Activated gamma-delta T cell (primary cell): ENCODE data around the gene ZNF710.

Source experiments
- DNase-seq: peaks from one replicate; lab custom pipeline; 2025; lab: John Stamatoyannopoulos, UW

Gene ZNF710

DNA sequence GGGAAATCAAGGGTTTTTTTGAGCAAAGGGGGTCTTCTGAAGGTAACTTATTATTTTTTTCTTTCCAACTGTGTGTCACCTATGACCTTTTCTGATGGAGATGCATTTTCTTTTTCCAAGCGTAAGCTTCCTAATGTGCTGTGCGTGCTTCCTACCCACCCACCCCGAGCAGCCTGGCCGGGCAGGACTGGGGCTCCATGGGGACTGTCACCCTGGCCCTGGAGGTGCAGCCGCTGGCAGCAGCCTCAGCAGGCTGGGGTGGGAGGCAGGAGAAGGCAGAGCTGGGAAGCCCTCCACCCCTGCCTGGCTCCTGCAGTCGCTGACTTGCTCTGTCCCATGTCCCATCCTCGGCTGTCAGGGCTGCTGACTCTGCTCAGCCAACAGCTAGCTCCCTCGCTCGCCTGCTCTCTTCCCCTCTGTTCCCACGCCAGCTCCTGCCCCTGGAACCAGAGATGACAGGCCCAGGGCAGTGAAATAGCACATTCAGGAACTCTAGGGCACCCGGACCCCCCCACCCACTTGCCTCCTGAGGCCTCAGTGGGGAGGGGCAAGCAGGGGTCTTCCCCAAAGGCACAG, 79.8 kb downstream of the ZNF710 start:
- DNase-seq, result no peak

DNA sequence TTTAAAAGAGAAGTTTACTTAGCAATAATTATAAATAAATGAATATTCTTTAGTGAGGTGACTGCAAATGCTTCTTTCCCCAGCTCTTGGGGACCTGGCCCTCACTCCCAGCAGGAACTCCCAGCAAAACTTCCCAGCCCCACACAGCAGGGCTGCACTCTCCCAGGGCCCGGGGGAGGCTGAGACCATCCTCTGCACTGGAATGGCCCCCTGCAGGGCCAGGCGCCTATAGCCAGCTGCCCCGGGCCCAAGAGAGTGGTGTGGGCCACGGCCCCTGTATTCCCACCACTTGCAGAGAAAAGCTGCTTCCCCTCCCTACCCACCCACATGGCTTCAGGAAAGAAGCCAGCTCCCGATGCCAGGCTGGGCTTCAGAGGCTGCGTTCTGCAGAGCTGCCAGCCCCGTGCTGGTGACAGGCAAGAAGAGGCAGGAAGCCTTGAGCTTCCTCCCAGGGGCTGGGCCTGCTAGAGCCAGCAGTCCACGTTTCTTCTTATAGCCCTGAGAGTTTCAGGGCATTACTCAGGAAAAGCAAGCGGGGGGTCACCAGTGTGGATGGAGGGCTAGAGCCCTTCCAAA, 81.1 kb downstream of the ZNF710 start:
- DNase-seq, result no peak

DNA sequence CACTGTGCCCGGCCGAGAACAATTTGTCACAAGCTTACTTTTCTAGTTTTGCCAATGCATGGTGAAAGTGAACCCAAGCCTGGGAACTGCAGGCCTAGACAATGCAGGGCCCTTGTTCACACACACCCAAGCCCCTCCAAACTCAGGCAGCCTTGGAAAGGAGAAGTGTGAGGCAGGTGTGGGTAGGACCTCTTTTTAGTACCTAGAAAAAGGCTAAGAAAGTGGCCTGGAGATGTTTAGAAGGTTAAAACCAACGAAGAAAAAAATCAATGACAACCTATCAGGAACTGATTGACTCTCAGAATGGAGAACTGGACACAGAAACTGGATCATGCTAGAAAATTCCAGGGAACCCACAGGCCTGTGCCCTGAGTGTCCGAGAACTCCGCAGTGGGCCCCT, 82.3 kb downstream of the ZNF710 start:
- no peak for DNase-seq

DNA sequence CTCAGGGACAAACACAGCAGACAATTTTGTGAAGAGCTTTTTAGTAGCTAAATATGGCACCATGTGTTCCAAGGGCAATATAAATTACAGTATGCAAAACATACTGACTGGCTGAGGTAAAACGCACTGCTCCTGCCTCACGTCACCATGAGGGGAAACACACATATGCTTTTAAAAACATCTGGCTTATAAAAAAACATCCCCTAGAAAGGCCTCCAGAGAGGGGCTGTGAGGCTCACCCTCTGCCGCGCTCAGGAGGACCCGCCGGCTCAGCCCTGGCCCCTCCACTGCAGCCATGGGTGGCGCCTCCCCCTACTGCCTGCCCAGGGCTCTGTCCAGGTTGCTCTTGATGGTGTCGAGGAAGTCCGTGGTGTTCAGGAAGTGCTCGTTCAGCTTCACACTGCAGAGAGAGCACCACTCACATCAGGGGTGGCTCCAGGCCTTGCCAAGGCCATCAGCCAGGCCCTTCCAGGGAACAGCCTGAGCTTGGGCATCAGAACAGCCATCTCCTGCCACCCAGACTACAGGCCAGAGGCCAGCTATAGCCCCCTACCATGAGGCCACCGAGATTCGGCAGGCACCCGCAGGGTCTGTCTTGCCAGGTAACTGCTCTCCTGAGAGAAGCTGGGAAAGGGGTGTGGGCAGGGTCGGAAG, 83.0 kb downstream of the ZNF710 start:
- no peak for DNase-seq

DNA sequence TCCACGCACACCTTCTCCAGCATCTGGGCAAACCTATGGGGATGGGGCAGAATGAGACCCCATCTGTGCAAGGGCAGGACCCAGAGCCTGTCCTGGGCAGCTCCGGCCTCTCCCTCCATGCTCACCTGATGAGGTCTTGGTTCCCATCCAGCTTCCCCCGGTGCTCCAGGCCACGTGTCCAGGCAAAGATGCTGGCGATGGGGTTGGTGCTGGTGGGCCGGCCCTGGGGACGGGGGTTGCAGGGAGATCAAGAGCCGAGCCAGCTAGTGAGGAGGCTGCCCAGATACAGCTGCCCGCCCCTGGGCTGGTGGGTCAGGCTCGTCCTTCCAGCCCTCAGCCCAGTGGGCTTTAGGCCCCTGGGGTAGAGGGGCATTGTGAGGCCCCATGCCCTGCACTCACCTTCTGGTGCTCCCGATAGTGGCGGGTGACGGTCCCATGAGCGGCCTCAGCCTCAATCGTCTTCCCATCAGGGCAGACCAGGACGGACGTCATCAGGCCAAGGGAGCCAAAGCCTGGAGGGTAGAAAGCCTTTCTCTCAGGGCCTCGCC, 83.8 kb downstream of the ZNF710 start:
- DNase-seq, result no peak

DNA sequence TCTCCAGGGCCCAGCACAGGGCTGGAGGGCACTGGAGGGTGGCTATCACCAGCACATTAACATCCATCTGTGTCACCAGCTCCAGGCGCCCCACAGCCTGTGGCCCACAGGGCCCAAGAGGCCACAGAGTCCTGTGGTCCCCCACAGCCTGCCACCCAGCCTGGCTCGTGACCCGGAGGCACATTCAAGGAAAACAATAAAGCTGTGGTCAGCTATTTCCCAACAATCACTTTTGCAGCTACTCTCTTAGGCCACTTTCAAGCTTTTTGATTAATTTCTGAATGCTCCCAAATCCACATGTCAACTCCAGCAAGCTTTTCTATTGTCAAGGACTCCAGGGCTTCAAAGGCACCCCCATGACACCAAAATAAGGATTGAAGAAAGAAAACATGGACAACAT, 84.4 kb downstream of the ZNF710 start:
- DNase-seq, result no peak

DNA sequence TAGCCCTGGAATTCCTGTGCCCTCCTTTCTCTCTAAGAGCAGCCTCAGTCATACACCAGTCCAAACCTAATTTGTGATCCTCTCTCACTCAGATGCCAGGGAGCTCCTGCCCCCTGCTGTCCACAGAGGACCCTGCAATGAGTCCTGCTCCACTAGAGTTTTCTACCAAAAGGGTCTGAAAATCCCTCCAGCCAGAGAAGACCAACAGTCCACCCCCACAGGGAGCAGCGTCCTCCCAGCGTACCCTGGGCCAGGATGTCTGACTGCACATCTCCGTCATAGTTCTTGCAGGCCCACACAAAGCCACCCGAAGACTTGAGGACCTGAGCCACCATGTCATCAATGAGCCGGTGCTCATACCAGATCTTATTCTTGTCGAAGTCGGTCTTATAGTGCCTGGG, 85.7 kb downstream of the ZNF710 start:
- no peak for DNase-seq

DNA sequence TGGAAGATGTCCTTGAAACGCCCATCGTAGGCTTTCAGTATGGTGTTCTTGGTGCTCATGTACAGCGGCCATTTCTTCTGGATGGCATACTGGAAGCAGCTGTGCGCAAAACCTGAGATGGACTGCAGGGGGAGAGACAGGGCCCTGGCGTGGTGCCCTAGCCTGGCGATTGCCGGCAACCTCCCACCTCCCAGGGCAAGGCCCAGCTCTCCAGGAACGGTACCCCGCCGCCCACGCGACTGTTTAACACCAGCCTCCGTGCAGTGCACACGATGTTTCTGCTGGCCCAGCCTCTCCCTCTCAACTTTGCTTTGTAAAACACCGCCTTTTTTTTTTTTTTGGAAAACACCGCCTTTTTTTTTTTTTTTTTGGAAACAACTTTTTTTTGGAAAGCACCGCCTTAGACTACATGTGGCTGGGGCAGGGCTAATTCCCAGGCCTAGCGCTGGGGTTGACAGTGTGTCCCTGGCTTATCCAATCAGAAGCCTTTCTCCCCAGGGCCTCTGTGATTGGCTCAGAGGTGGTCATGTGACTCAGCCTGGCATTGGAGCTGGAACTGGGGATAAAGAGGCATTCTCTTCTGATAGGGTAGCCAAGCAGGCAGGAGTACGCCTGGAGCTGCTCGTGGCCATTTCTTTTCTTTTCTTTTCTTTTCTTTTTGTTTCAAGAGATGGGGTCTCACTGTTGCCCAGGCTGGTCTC, 86.5 kb downstream of the ZNF710 start:
- DNase-seq, result no peak

DNA sequence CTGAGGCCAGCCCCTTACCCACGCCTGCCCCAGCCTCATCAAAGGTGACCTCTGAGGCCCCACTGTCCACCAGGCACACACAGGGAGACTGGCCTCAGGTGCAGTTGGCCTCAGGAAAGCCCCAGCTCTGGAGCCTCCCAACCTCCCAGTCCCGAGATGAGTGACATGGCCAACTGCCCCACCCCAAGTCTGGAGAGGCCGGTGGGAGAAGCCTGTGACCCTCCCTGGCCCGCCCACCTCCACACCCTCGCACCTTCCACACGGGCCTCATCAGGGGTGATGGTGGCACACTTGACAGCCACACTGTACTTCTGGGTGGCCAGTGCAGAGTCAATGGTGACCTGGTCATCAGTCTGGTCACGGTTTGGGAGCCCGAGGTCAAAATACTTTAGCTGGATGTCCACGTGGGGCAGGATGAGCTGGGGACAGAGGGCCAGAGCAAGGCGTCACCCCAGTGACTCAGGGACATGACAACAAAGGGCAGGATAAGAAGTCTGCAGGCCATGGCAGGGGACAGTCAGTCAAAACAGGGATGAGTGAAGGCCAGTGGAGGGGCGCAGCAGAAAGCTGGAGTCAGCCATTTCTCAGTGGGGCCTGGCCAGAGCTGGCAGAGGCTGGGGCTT, 89.2 kb downstream of the ZNF710 start:
- DNase-seq, result no peak

DNA sequence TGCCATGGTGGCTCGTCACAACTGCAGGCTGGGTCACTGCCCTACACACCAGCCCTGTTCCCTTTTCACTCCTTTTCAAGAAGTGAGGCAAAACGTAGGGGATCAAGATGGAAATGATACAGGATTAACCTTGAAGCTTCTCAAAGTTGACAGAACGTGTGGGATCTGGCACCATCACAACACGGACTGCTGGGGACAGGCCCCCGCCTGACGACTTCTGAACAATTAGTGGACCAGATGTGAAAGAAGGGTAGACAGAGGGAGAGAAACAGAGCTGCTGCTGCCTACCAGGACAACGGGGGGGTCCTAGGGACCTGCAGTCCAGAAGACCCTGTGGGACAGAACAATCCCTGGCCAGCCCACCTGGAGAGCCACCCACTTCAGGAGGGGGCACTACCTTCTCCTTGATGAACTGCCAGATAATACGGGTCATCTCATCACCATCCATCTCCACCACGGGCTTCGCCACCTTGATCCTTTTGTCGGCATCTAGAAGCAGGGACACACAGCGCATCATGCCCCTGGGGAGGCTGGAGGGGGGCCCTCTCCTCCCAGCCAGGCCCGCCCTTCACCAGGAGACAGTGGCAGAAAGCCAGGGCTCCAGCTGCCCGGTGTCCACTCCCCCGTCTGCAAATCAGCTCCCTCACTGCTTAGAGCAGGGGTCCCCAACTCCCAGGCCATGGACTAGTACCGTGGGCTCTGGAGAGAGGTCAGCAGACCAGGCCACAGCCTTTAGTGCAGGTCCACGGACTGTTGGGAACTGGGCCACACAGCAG, 90.2 kb downstream of the ZNF710 start:
- DNase-seq, result no peak

DNA sequence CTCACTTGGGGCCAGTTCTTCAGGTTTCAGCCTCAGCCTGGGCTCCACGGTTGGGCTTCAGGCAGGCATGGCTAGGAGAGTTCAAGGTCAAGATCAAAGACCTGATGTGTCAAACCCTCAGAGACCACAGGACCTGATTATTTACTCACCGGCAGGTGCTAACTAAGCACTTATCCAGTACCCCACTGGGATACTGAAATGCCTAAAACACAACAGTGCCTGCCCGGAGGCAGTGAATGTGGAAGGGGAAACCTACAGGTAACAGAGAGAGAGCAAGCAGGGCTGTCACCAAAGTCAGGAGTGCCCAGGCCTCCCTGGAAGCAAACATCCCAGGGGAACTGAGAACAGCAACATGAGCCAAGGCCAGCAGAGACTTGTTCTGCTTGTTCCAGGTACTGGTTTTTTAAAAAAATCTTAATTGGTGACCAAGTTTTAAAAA, 94.4 kb downstream of the ZNF710 start:
- DNase-seq, result no peak

DNA sequence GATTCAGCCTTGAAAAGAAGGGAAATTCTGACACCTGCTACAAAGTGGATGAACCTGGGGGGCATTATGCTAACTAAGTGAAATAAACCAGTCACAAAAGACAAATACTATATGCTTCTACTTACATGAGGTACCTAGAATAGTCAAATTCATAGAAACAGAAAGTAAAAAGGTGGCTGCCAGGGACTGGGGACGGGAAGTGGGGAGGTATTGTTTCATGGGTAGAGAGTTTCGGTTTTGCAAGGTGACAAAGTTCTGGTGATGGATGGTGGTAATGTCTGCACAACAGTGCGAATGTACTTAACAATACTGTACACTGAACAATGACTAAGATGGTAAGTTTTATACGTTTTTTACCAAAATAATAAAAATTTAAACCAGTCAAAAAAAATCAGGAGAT, 96.4 kb downstream of the ZNF710 start:
- no peak for DNase-seq

DNA sequence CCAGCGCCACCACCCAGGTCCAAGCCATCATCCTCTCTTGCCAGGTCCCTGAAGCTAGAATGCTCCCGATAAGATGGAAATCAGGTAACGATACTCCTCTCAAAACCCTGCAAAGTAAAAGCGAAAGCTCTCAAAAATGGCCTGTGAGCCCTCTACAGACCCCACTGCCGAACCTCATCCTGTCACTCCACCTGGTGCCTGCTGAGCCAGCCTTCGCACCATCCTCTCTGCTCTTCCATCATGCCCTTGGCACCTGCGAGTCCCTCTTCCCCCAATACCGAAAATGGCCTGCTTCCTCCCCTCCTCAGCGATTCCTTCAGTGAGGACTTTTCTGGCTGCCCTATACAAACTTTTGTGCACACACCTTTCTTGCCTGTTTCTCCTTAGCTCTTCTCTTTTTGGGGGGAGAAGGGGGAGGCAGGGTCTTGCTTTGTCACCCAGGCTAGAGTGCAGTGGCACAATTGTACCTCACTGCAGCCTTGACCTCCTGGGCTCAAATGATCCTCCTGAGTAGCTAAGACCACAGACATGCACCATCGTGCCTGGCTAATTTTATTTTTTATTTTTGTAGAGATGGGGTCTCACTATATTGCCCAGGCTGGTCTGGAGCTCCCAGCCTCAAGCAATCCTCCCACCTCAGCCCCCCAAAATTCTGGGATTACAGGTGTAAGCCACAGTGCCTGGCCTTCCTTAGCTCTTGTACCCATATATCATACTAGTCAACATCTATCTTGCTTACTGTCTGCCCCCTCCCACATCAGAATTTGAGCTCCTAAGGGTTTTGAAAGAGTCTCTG, 98.1 kb downstream of the ZNF710 start:
- DNase-seq, result no peak

DNA sequence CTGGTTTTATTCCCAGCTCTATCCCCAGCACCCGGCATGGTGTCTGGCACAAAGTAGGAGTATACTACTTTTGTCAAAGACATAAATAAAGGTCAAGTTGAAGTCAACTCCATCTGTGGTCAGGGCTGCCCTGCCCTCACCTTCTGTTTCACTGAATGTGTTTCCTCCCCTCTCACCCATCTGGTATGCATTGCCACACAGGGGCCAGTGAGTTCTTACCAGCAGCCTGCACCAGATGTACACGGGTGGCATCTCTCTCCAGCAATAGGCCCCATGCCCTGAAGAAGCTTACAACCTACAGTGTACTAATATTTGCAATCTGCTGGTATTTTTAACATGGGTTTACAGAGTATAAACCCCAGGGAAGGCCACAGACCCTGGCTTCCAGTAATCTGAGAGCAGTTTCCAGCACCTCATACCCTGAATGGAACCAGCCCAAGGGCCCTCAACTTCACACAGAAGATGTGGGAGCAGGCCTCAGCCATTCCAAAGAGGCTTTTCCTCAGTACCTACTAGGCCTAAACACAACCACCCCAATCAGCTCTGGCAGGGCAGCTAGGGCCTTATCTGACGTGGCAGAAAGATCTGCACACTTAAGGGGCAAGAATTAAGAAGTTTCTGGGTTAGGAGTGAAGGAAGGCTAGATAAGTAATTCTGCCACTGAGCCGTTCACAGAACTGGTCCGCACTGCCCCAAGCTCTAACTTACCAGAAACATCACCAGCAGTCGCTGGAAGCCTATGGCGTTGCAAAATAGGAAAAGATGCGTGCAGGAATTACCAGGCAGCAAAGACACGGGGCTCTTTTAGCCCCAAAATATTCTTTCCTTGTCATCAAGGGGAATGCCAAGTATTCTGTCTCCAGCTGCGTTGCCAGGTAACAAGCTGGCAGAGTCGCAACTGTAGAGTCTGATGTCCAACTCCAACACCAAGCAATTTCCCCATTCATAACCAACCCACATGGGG, 99.0 kb downstream of the ZNF710 start:
- DNase-seq, result no peak

DNA sequence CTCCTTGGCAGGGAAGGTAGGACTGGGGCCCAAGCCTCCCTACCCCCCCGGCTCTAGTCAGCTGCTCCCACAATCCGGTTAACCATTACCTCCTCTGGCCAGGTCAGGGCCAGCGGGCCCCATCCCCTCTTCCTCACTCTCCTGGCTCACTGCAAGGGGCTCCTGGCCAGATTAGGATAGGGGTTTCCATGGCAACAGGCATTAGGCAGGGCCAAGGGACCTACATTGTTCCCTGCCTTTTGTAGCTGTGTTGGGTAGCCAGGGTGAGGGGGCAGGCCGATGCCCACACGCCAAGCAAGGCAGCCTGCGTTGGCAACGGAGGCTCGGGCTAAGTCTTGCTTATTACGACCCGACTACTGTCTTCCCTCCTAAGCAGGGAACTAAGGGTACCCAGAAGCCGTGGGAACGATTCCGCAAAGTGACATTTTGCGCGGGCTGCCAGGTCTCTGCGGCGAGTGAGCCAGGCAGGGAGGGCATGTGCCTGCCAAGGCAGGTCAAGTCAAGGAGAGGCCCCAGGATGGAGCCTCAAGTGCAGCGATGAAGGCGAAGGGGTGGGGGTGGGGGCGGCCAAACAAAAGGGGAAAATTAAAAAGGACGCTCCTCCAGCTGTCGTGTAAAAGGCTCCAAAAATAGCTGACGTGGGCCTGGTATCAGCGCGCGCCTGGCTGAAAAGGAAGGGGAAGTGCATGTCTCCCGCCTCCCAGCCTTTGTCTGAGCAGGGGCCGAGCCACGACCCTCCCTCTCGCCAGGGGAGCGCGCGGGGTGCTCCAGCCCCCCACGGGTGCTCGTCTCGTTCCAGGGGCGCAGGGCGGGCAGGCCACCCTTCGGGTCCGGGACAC, 100.2 kb downstream of the ZNF710 start:
- DNase-seq, result no peak

DNA sequence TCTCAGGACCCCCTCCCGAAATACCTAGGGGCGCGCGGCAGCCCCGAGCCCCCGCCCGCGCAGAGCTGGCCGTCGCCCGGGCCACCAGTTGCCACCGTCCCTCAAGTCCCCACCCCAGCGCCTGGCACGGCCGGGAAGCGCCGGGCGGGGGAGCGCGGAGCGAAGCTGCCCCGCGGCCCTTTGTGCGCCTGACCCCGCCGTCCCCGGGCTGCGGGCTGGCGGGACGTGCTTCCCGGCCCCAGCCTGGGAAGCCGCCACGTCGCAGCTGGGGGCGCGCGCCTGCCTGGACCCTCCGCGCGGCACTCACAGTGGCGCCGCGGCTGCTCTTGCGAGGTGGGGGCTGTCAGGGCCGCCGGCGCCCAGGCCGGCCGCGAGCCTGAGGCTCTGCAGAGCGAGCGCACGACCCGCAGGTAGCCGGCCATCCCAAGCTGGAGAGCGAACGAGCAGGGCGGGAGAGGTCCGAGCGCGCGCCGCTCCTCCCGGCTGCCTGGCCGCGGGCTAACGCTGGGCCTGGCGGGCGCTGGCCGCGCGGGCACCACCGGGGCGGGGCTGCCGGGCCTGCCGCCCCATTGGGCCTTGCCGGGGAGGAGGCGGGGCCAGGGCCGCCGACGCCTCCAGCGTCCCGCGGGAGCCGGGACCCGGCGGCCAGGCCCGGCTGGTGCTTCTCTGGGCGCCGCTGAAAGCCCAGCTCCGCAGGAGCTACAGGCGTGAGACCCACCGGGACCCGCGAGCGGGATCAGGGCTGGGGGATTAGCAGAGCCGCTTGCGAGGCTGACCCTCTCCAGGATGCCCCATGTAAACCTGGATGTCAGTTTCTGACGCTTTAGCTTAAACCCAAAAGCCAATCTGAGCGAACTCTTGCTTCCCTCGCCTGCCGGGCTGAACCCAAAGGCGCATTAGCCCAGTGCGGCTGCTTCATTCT, 101.1 kb downstream of the ZNF710 start, which contains the start of gene IDH2:
Gene IDH2, minus strand, starts transcription at position 500 of the 922 bp plus-strand sequence. Its CDS starts 78 bp downstream, at position 422.
- DNase-seq, result peak; percentile 58

DNA sequence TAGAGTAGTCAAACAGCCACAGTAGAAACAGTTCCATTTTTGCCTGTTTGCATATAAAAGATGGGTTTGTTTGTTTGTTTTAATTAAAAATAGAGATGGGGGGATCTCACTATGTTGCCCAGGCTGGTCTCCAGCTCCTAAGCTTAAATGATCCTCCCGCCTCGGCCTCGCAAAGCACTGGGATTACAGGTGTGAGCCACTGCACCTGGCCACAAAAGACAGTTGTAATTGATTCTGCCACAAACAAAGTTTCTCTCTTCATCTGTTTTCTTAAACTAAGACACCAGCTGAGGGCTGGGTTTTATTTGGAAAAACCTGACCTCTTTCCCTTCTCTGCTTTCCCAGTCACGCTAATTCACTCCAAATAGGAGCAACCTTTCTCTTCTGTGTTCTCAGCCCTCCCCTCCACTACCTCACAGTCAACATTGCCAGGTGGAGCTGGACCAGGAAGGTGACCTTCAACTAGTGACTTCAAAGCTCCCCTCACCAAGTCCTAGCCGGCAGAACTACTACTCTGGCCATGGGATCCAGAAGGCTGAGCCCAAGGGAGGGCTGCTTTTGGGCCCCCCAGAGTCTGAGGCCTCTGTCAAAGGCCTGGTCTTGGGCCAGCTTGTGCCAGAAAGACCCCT, 102.7 kb downstream of the ZNF710 start:
- DNase-seq, result no peak
